ENCODE results near the gene CSTB. TPM values are rescaled to one million over a fixed set of nuclear protein-coding genes. Genes with fewer than 3 reads are reported as not detected.
A peak's percentile ranks its signal among the peaks of the same experiment; 100 is the strongest.

Gene CSTB
- total RNA-seq, 1 donor from 2014 or later = 36.1 TPM

- ATAC-seq (ENCODE audit: poor library complexity) = peak; percentile 24
- intact Hi-C loops (cut with DNase I) = loop anchor here (5.0 kb wide), 1 partner anchor 165 kb away; no protein-coding TSS in a partner anchor
- DNase-seq = peak; percentile 67
Measured at GRCh38 chr21:43812139-43812821, 36.2 kb upstream of the CSTB start.

- no peak for DNase-seq
- intact Hi-C loops (cut with DNase I) = loop anchor here (5.0 kb wide), 1 partner anchor 166 kb away; no protein-coding TSS in a partner anchor
- peak; percentile 3 for ATAC-seq (ENCODE audit: poor library complexity)
Measured at GRCh38 chr21:43811262-43812105, 35.4 kb upstream of the CSTB start.

- peak; percentile 92 for ATAC-seq (ENCODE audit: poor library complexity)
- intact Hi-C loops (cut with DNase I) = loop anchor here (5.0 kb wide), 1 partner anchor 167 kb away; no protein-coding TSS in a partner anchor
Measured at GRCh38 chr21:43810505-43811261, 34.6 kb upstream of the CSTB start.

GRCh38 chr21:43809853-43810504 lies 33.9 kb upstream of the CSTB start:
- ATAC-seq (ENCODE audit: poor library complexity) (no peak), DNase-seq (no peak)
- intact Hi-C loops (cut with DNase I) = loop anchor here (5.0 kb wide), 1 partner anchor 167 kb away; no protein-coding TSS in a partner anchor

More at GRCh38 chr21:43810505-43811261, 34.6 kb upstream of the CSTB start:
- DNase-seq = peak; percentile 92

GRCh38 chr21:43809346-43809799 lies 33.3 kb upstream of the CSTB start:
- DNase-seq (no peak), ATAC-seq (ENCODE audit: poor library complexity) (no peak)
- intact Hi-C loops (cut with DNase I) = no loop called here

- DNase-seq (no peak), ATAC-seq (ENCODE audit: poor library complexity) (no peak)
- intact Hi-C loops (cut with DNase I) = no loop called here
Measured at GRCh38 chr21:43808832-43809251, 32.7 kb upstream of the CSTB start.

GRCh38 chr21:43808367-43808766 lies 32.3 kb upstream of the CSTB start:
- no peak for ATAC-seq (ENCODE audit: poor library complexity)
- DNase-seq = no peak
- intact Hi-C loops (cut with DNase I) = no loop called here

GRCh38 chr21:43806017-43806710 lies 30.1 kb upstream of the CSTB start:
- ATAC-seq (ENCODE audit: poor library complexity) (no peak), DNase-seq (no peak)
- intact Hi-C loops (cut with DNase I) = no loop called here

GRCh38 chr21:43805275-43805800 lies 29.2 kb upstream of the CSTB start:
- no peak for ATAC-seq (ENCODE audit: poor library complexity)
- no peak for DNase-seq
- intact Hi-C loops (cut with DNase I) = no loop called here

GRCh38 chr21:43803558-43804300 lies 27.6 kb upstream of the CSTB start:
- ATAC-seq (ENCODE audit: poor library complexity) (no peak), DNase-seq (no peak)
- intact Hi-C loops (cut with DNase I) = no loop called here

- intact Hi-C loops (cut with DNase I) = no loop called here
- DNase-seq (no peak), ATAC-seq (ENCODE audit: poor library complexity) (no peak)
Measured at GRCh38 chr21:43802713-43803313, 26.7 kb upstream of the CSTB start.

- ATAC-seq (ENCODE audit: poor library complexity) (no peak), DNase-seq (no peak)
- intact Hi-C loops (cut with DNase I) = no loop called here
Measured at GRCh38 chr21:43801006-43801783, 25.1 kb upstream of the CSTB start.

GRCh38 chr21:43800566-43800965 lies 24.5 kb upstream of the CSTB start:
- intact Hi-C loops (cut with DNase I) = no loop called here
- no peak for DNase-seq
- no peak for ATAC-seq (ENCODE audit: poor library complexity)

- DNase-seq (no peak), ATAC-seq (ENCODE audit: poor library complexity) (no peak)
- intact Hi-C loops (cut with DNase I) = no loop called here
Measured at GRCh38 chr21:43800124-43800523, 24.0 kb upstream of the CSTB start.

GRCh38 chr21:43799301-43799840 lies 23.3 kb upstream of the CSTB start:
- no peak for ATAC-seq (ENCODE audit: poor library complexity)
- no peak for DNase-seq
- intact Hi-C loops (cut with DNase I) = loop anchor here (5.0 kb wide), 1 partner anchor 43 kb away; no protein-coding TSS in a partner anchor
